ENCODE measurements around the gene PTGER2. TPM values are rescaled to one million over a fixed set of nuclear protein-coding genes. Genes with fewer than 3 reads are reported as not detected.

PTGER2 gene
- total and polyA plus RNA-seq, 2 of the 8 experiments (the other 6 are each of a cell fraction or from before 2014, with no cell fraction given), result 1.2 TPM

DNA sequence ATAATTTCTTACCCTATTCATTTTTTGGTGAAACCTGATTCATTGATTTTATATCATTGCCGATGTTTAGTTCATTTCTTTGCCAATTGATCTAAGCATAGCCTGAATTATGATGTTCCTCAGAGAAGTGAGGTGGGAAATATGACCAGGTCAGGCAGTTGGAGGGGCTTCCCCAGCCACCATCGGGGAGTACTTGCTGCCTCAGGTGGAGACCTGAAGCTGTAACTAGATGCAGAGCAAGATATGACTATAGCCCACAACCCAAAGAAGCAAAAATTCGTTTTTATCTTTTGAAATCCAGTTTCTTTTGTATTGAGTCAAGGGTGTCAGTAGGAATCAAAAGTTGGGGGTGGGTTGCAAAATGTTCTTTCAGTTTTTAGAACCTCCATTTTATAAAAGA lies 38.7 kb upstream of the PTGER2 start (continued):
- TF ChIP-seq, protein P1, sequence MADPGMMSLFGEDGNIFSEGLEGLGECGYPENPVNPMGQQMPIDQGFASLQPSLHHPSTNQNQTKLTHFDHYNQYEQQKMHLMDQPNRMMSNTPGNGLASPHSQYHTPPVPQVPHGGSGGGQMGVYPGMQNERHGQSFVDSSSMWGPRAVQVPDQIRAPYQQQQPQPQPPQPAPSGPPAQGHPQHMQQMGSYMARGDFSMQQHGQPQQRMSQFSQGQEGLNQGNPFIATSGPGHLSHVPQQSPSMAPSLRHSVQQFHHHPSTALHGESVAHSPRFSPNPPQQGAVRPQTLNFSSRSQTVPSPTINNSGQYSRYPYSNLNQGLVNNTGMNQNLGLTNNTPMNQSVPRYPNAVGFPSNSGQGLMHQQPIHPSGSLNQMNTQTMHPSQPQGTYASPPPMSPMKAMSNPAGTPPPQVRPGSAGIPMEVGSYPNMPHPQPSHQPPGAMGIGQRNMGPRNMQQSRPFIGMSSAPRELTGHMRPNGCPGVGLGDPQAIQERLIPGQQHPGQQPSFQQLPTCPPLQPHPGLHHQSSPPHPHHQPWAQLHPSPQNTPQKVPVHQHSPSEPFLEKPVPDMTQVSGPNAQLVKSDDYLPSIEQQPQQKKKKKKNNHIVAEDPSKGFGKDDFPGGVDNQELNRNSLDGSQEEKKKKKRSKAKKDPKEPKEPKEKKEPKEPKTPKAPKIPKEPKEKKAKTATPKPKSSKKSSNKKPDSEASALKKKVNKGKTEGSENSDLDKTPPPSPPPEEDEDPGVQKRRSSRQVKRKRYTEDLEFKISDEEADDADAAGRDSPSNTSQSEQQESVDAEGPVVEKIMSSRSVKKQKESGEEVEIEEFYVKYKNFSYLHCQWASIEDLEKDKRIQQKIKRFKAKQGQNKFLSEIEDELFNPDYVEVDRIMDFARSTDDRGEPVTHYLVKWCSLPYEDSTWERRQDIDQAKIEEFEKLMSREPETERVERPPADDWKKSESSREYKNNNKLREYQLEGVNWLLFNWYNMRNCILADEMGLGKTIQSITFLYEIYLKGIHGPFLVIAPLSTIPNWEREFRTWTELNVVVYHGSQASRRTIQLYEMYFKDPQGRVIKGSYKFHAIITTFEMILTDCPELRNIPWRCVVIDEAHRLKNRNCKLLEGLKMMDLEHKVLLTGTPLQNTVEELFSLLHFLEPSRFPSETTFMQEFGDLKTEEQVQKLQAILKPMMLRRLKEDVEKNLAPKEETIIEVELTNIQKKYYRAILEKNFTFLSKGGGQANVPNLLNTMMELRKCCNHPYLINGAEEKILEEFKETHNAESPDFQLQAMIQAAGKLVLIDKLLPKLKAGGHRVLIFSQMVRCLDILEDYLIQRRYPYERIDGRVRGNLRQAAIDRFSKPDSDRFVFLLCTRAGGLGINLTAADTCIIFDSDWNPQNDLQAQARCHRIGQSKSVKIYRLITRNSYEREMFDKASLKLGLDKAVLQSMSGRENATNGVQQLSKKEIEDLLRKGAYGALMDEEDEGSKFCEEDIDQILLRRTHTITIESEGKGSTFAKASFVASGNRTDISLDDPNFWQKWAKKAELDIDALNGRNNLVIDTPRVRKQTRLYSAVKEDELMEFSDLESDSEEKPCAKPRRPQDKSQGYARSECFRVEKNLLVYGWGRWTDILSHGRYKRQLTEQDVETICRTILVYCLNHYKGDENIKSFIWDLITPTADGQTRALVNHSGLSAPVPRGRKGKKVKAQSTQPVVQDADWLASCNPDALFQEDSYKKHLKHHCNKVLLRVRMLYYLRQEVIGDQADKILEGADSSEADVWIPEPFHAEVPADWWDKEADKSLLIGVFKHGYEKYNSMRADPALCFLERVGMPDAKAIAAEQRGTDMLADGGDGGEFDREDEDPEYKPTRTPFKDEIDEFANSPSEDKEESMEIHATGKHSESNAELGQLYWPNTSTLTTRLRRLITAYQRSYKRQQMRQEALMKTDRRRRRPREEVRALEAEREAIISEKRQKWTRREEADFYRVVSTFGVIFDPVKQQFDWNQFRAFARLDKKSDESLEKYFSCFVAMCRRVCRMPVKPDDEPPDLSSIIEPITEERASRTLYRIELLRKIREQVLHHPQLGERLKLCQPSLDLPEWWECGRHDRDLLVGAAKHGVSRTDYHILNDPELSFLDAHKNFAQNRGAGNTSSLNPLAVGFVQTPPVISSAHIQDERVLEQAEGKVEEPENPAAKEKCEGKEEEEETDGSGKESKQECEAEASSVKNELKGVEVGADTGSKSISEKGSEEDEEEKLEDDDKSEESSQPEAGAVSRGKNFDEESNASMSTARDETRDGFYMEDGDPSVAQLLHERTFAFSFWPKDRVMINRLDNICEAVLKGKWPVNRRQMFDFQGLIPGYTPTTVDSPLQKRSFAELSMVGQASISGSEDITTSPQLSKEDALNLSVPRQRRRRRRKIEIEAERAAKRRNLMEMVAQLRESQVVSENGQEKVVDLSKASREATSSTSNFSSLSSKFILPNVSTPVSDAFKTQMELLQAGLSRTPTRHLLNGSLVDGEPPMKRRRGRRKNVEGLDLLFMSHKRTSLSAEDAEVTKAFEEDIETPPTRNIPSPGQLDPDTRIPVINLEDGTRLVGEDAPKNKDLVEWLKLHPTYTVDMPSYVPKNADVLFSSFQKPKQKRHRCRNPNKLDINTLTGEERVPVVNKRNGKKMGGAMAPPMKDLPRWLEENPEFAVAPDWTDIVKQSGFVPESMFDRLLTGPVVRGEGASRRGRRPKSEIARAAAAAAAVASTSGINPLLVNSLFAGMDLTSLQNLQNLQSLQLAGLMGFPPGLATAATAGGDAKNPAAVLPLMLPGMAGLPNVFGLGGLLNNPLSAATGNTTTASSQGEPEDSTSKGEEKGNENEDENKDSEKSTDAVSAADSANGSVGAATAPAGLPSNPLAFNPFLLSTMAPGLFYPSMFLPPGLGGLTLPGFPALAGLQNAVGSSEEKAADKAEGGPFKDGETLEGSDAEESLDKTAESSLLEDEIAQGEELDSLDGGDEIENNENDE (IDR thresholded peaks at IDR 0.05; ENCODE audit: insufficient replicate concordance, low read length), result no peak
- TF ChIP-seq NANOG (IDR thresholded peaks at IDR 0.05; ENCODE audit: insufficient read depth, low read depth, low read length, poor library complexity, severe bottlenecking) (no peak), RNF2 (IDR thresholded peaks at IDR 0.05; ENCODE audit: borderline replicate concordance, low read depth, low read length, missing control alignments, poor library complexity, severe bottlenecking) (no peak), CHD2 (IDR thresholded peaks at IDR 0.05; ENCODE audit: low read length) (no peak), EZH2 (IDR thresholded peaks at IDR 0.05; ENCODE audit: low read depth, low read length, severe bottlenecking) (no peak), RFX5 (IDR thresholded peaks at IDR 0.05; ENCODE audit: borderline replicate concordance, low read depth, low read length) (no peak), ASH2L (IDR thresholded peaks at IDR 0.05; ENCODE audit: low read length) (no peak), TAF7 (optimal IDR thresholded peaks at IDR 0.05; ENCODE audit: borderline replicate concordance, low read depth, low read length) (no peak), SUZ12 (IDR thresholded peaks at IDR 0.05; ENCODE audit: low read length) (no peak)
